Transverse colon (tissue), 4 donors: Measurements from ENCODE around the gene P3H1.

Source experiments
- EP300 ChIP-seq: sonication (generic); formaldehyde crosslinking; IDR thresholded peaks from one replicate; pipeline ENCODE4 v1.6.1; 2017; ENCODE audit warnings: antibody characterized with exemption, low read depth
- POLR2AphosphoS5 ChIP-seq, 3 donors: sonication (generic); formaldehyde crosslinking; IDR thresholded peaks; one replicate each; pipeline ENCODE4 v1.6.1; 2016; ENCODE audit warnings: antibody characterized with exemption in 3 of 3
- TF ChIP-seq, protein P1 (sequence below), 5 experiments: fragments of 200-600 bp in 3 of 5; fragments of 450-650 bp in 2 of 5; sonication (generic) in 3 of 5; IDR thresholded peaks; 1 replicate in 2 of 5; 2 replicates in 3 of 5; pipeline ENCODE4 v1.5.1; 2016 to 2017; ENCODE audit warnings: antibody characterized with exemption in 5 of 5, inconsistent platforms in 3 of 5, mild to moderate bottlenecking in 2 of 5, moderate library complexity in 1 of 5

DNA sequence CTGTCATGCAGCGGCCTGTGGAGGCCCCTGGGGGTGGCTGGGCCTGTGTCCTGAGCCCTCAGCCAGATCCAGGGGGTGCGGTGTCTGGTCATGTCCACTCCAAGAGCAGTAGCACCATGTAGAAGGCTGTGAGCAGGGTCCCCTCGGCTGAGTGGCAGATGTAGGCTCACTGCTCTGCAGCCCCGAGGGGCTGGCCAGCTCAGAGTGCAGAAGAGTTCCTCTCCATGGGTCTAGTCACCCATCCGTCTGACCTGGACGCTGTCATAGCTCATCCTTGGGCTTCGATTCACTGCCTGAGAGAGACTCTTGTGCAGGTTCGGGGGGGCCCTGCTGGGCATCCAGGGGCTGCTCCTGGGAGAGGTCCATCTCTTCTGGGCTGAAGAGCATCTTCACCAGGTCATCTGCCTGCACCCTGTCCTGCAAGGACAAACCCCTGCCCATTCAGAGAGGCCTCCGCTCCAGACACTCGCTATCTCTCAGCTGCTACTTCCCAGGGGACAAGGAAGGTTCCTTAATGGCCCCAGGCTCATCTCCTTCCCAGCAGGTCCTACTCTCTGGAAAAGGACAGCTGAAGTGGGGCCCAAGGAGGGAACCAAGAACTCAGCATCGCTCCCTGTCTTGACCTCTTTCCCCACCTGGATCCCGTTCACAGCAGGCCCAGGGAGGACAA is 20.3 kb downstream of the P3H1 start:
- TF ChIP-seq EP300: no peak
- TF ChIP-seq, protein P1, sequence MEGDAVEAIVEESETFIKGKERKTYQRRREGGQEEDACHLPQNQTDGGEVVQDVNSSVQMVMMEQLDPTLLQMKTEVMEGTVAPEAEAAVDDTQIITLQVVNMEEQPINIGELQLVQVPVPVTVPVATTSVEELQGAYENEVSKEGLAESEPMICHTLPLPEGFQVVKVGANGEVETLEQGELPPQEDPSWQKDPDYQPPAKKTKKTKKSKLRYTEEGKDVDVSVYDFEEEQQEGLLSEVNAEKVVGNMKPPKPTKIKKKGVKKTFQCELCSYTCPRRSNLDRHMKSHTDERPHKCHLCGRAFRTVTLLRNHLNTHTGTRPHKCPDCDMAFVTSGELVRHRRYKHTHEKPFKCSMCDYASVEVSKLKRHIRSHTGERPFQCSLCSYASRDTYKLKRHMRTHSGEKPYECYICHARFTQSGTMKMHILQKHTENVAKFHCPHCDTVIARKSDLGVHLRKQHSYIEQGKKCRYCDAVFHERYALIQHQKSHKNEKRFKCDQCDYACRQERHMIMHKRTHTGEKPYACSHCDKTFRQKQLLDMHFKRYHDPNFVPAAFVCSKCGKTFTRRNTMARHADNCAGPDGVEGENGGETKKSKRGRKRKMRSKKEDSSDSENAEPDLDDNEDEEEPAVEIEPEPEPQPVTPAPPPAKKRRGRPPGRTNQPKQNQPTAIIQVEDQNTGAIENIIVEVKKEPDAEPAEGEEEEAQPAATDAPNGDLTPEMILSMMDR (IDR thresholded peaks at IDR 0.05): no peak
- TF ChIP-seq POLR2AphosphoS5 (IDR thresholded peaks at IDR 0.05): no peak
